Lung (tissue), 12 donors: ENCODE data around the gene C20orf204. TPM values are rescaled to one million over a fixed set of nuclear protein-coding genes. Genes with fewer than 3 reads are reported as not detected.

Source experiments
- ATAC-seq: fragments of 200-7000 bp; cut with Tn5 transposase; one replicate; pipeline ENCODE4 v1.9.1; 2020; ENCODE audit warnings: moderate number of reproducible peaks; ENCODE audit not compliant: insufficient read depth, low FRiP score
- DNase-seq, 3 donors: peaks; one replicate each; pipeline ENCODE4 v3.0.0-alpha.2; 2013 to 2017
- H3K27ac ChIP-seq, 2 donors: one replicate each; pipeline ENCODE4 v1.5.1; 2013; ENCODE audit warnings: mild to moderate bottlenecking in 2 of 2, moderate library complexity in 2 of 2, control low read depth in 1 of 2, inconsistent platforms in 1 of 2, low read depth in 1 of 2, low read length in 1 of 2
- H3K27me3 ChIP-seq, 3 donors: one replicate each; pipeline ENCODE4 v1.5.1; 2013; ENCODE audit warnings: low read length in 2 of 3; ENCODE audit not compliant: control insufficient read depth in 3 of 3, insufficient read depth in 3 of 3
- H3K36me3 ChIP-seq, 4 donors: one replicate each; pipeline ENCODE4 v1.5.1; 2013; ENCODE audit warnings: low read length in 4 of 4, mild to moderate bottlenecking in 1 of 4, moderate library complexity in 1 of 4; ENCODE audit not compliant: control insufficient read depth in 4 of 4, insufficient read depth in 4 of 4
- H3K4me1 ChIP-seq, 5 donors: one replicate each; pipeline ENCODE4 v1.5.1; 2013; ENCODE audit warnings: low read length in 5 of 5, mild to moderate bottlenecking in 2 of 5, moderate library complexity in 1 of 5; ENCODE audit not compliant: control insufficient read depth in 5 of 5, insufficient read depth in 5 of 5
- H3K4me3 ChIP-seq: one replicate; pipeline ENCODE4 v1.5.1; 2013; ENCODE audit warnings: mild to moderate bottlenecking, control low read depth, moderate library complexity
- H3K9ac ChIP-seq, 2 donors: one replicate each; pipeline ENCODE4 v1.5.1; 2013; ENCODE audit warnings: low read length in 2 of 2, control low read depth in 1 of 2; ENCODE audit not compliant: insufficient read depth in 1 of 2
- H3K9me3 ChIP-seq, 4 donors: one replicate each; pipeline ENCODE4 v1.5.1; 2013; ENCODE audit warnings: low read length in 3 of 4, mild to moderate bottlenecking in 1 of 4, moderate library complexity in 1 of 4; ENCODE audit not compliant: control insufficient read depth in 4 of 4, insufficient read depth in 3 of 4
- WGBS, 2 donors: extraction: QIAGEN DNeasy Blood & Tissue Kit; methylation state at CpG; one replicate each; pipeline ENCODE4 v1.1.7; 2013; 5-methylcytosine and 5-hydroxymethylcytosine counted together
- polyA plus RNA-seq, 2 donors: library from polyadenylated mRNA; stranded (reverse); fragments of 200-250 nt; gene quantifications; one replicate each; pipeline ENCODE4 v1.2.1, GENCODE V29; 2013
- total RNA-seq, 2 donors: library from RNA; depleted of rRNA in 1 of 2; stranded (reverse); fragments of >200 nt in 1 of 2; gene quantifications; one replicate each; pipeline ENCODE4 v1.2.1, GENCODE V29; 2014 to 2021
- TF ChIP-seq, protein P1 (sequence below): IDR thresholded peaks from 2 replicates; pipeline ENCODE4 v1.5.1; 2012; ENCODE audit warnings: mild to moderate bottlenecking; ENCODE audit errors: control extremely low read depth, extremely low read depth
- donor health status: control.
- donor health status: control.
- donor health status: Bipolar disorder and iron deficiency.
- donor health status: healthy.
- donor health status: DM: yes; HTN: yes; CAD: no.

The C20orf204 gene
- total and polyA plus RNA-seq, 4 donors, result 0.50 to 2.0 (median 0.98) TPM

DNA sequence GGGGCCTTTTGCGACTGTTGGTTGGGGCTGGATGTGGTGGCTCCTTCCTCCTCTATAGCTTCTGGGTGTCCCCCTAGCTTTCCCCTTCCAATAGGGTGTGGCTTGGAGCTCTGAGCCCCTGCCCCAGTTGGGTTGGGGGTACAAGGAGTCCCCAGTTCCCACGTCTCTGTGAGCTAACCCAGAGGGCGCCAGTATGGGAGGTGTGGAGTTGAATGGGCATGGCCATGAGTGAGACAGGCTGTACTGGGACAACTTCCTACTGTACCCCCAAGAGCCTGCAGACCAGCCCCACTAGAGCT is 1.2 kb downstream of the C20orf204 start:
- Histone ChIP-seq H3K4me3 (no peak overlapping the region), H3K9me3 (no peaks in the 10 kb centered on the region), H3K4me1 (peaks cover 0 to 25% (median 12%) of the 10 kb centered on the region in 5 donors), H3K27me3 (peaks cover 0 to 26% (median 21%) of the 10 kb centered on the region in 3 donors), H3K9ac (no peak overlapping the region), H3K36me3 (peaks cover 2 to 24% (median 5%) of the 10 kb centered on the region in 4 donors), H3K27ac (no peak overlapping the region)
- no peak for DNase-seq
- ATAC-seq, result no peak
- WGBS, 2 donors, result 71 to 72% methylated on average over 3 of the region's 3 CpGs
- TF ChIP-seq, protein P1, sequence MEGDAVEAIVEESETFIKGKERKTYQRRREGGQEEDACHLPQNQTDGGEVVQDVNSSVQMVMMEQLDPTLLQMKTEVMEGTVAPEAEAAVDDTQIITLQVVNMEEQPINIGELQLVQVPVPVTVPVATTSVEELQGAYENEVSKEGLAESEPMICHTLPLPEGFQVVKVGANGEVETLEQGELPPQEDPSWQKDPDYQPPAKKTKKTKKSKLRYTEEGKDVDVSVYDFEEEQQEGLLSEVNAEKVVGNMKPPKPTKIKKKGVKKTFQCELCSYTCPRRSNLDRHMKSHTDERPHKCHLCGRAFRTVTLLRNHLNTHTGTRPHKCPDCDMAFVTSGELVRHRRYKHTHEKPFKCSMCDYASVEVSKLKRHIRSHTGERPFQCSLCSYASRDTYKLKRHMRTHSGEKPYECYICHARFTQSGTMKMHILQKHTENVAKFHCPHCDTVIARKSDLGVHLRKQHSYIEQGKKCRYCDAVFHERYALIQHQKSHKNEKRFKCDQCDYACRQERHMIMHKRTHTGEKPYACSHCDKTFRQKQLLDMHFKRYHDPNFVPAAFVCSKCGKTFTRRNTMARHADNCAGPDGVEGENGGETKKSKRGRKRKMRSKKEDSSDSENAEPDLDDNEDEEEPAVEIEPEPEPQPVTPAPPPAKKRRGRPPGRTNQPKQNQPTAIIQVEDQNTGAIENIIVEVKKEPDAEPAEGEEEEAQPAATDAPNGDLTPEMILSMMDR, result no peak

DNA sequence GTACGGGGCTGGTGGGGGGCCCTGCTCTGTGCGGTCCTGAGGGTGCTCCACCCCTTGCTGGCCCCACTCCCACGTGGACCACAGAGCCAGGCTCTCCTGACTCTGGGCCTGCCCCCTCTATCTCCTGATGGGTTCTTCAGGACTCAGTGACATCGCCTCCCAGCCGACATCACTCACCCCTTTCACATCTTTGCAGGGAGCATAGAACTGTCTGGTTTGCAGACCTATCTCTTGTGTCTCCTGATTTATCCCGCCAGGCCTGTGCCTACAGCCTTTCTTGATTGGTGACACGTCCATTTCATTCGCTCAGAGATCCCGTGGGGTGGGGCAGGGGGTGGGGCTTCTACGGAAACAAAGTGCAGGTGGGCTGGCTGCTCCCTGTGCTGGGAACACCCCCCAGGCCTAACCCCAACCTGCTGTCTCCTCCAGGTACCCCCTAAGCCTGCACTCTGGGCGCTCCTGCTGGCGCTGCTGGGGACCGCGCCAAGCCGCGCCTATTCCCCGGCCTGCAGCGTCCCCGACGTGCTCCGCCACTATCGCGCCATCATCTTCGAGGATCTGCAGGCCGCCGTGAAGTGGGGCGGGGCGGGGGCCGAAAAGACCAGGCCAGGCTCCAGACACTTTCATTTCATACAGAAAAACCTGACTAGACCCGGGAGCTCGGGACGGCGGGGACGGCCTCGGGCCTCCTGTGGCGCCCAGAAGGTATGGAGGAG is 1.7 kb downstream of the C20orf204 start:
- TF ChIP-seq, protein P1, result no peak
- Histone ChIP-seq H3K9ac (no peak overlapping the region), H3K36me3 (peaks cover 0 to 18% (median 4%) of the 10 kb centered on the region in 4 donors), H3K4me1 (peaks cover 0 to 27% (median 13%) of the 10 kb centered on the region in 5 donors), H3K4me3 (no peak overlapping the region), H3K27me3 (peaks cover 0 to 28% (median 23%) of the 10 kb centered on the region in 3 donors), H3K27ac (no peak overlapping the region), H3K9me3 (no peaks in the 10 kb centered on the region)
- ATAC-seq (no peak), DNase-seq (no peak)
- WGBS, 2 donors, result 10 to 11% methylated on average over 36 of the region's 36 CpGs

DNA sequence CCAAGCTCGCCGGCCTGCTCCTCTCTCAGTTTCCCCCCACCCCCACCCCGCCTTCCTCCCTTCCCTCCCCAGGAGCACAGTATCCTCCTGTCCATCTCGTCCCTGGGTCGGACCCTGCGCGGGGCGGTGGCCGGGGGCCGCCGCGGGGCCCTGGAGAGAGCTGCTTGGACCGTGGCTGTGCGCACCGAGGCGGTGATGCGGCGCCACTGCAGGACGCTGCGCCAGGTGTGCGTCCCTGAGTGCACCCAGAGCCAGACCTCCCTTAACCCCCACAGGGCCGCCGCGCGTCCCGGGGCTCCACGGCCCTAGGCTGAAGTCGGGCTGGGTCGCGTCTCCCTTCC is 2.2 kb downstream of the C20orf204 start:
- TF ChIP-seq, protein P1, result no peak
- Histone ChIP-seq H3K4me3 (peak overlapping the region; percentile 21), H3K9me3 (no peaks in the 10 kb centered on the region), H3K4me1 (peaks cover 0 to 27% (median 13%) of the 10 kb centered on the region in 5 donors), H3K36me3 (peaks cover 0 to 13% (median 3%) of the 10 kb centered on the region in 4 donors), H3K27me3 (peaks cover 0 to 28% (median 23%) of the 10 kb centered on the region in 3 donors), H3K27ac (peak overlapping the region; percentile 64 to 71), H3K9ac (no peak overlapping the region)
- DNase-seq, result peak in 1 of 3 donors; percentile 27
- 3 to 5% methylated on average over 18 to 30 of the region's 30 CpGs for WGBS, 2 donors
- no peak for ATAC-seq
